GM23248 (cell line): Measurements from ENCODE around the gene BZW1. TPM values are rescaled to one million over a fixed set of nuclear protein-coding genes. Genes with fewer than 3 reads are reported as not detected.

Experiments used
- DNase-seq: peaks from one replicate; pipeline ENCODE4 v3.0.0-alpha.2; 2015
- H2AFZ ChIP-seq: fragments of 200-600 bp; sonication (generic); 2 replicates; pipeline ENCODE4 v1.6.1; 2016; ENCODE audit warnings: antibody characterized with exemption
- H3F3A ChIP-seq: fragments of 200-600 bp; sonication (generic); 2 replicates; pipeline ENCODE4 v1.6.1; 2016; ENCODE audit warnings: mild to moderate bottlenecking, antibody characterized with exemption, mixed run types; ENCODE audit not compliant: insufficient read depth
- H3K27ac ChIP-seq: fragments of 200-600 bp; sonication (generic); 2 replicates; pipeline ENCODE4 v1.5.1; 2016; ENCODE audit warnings: mild to moderate bottlenecking
- H3K27me3 ChIP-seq: fragments of 200-600 bp; sonication (generic); replicated peaks from 2 replicates; pipeline ENCODE4 v1.6.1; 2016; ENCODE audit warnings: mild to moderate bottlenecking; ENCODE audit not compliant: insufficient read depth
- H3K36me3 ChIP-seq: fragments of 200-600 bp; sonication (generic); 2 replicates; pipeline ENCODE4 v1.6.1; 2016; ENCODE audit warnings: low read depth, mild to moderate bottlenecking
- H3K4me1 ChIP-seq: fragments of 200-600 bp; sonication (generic); 2 replicates; pipeline ENCODE4 v1.6.1; 2016; ENCODE audit warnings: mild to moderate bottlenecking; ENCODE audit not compliant: insufficient read depth
- H3K4me2 ChIP-seq: fragments of 200-600 bp; sonication (generic); one replicate; pipeline ENCODE4 v1.6.1; 2016; ENCODE audit warnings: mild to moderate bottlenecking; ENCODE audit not compliant: unreplicated experiment
- H3K4me3 ChIP-seq: fragments of 200-600 bp; sonication (generic); 2 replicates; pipeline ENCODE4 v1.5.1; 2016; ENCODE audit warnings: mild to moderate bottlenecking
- H3K79me2 ChIP-seq: fragments of 200-600 bp; sonication (generic); 2 replicates; pipeline ENCODE4 v1.6.1; 2016; ENCODE audit warnings: mild to moderate bottlenecking; ENCODE audit not compliant: insufficient read depth
- H3K9ac ChIP-seq: fragments of 200-600 bp; sonication (generic); 2 replicates; pipeline ENCODE4 v1.6.1; 2016; ENCODE audit warnings: mild to moderate bottlenecking
- H3K9me2 ChIP-seq: fragments of 200-600 bp; sonication (generic); 2 replicates; pipeline ENCODE4 v1.6.1; 2016; ENCODE audit warnings: mixed run types, mild to moderate bottlenecking, moderate library complexity; ENCODE audit not compliant: insufficient read depth
- H3K9me3 ChIP-seq: fragments of 200-600 bp; sonication (generic); one replicate; pipeline ENCODE4 v1.6.1; 2017; ENCODE audit warnings: low read depth
- H4K20me1 ChIP-seq: fragments of 200-600 bp; sonication (generic); 2 replicates; pipeline ENCODE4 v1.6.0; 2016; ENCODE audit not compliant: insufficient read depth
- EZH2 ChIP-seq: fragments of 200-600 bp; sonication (generic); IDR thresholded peaks from 2 replicates; pipeline ENCODE4 v1.6.1; 2018; ENCODE audit warnings: antibody characterized with exemption, mild to moderate bottlenecking; ENCODE audit not compliant: insufficient read depth, poor library complexity, severe bottlenecking
- EZH2phosphoT487 ChIP-seq: fragments of 200-600 bp; sonication (generic); IDR thresholded peaks from 2 replicates; pipeline ENCODE4 v1.6.1; 2018; ENCODE audit warnings: antibody characterized with exemption, moderate library complexity, mild to moderate bottlenecking, low read depth; ENCODE audit not compliant: insufficient read depth
- whole genome bisulfite sequencing, 2 experiments: methylation state at CpG; one replicate each; pipeline ENCODE4 v1.1.6; 2015 to 2017; ENCODE audit warnings: low lambda C conversion rate in 2 of 2, low coverage in 1 of 2; ENCODE audit errors: missing lambda C conversion rate in 2 of 2; 5-methylcytosine and 5-hydroxymethylcytosine counted together
- in situ Hi-C: fragments of 300-500 bp; cut with MboI; formaldehyde crosslinking; loops from 2 replicates; pipeline ENCODE4 v1.15.0; 2020
- polyA plus RNA-seq: library from polyadenylated mRNA; unstranded; fragments of >200 nt; fragmentation: Nextera tagmentation; extraction: Ambion mirVana; gene quantifications from 2 replicates; pipeline ENCODE4 v1.2.1, GENCODE V29; 2016
- total RNA-seq: library from RNA; depleted of rRNA; stranded (reverse); fragments of >200 nt; shearing (Covaris generic); gene quantifications from 2 replicates; pipeline ENCODE4 v1.2.3, GENCODE V29; 2014

Gene BZW1
- total and polyA plus RNA-seq, 2 experiments from 2014 or later = 365 to 596 TPM

DNA sequence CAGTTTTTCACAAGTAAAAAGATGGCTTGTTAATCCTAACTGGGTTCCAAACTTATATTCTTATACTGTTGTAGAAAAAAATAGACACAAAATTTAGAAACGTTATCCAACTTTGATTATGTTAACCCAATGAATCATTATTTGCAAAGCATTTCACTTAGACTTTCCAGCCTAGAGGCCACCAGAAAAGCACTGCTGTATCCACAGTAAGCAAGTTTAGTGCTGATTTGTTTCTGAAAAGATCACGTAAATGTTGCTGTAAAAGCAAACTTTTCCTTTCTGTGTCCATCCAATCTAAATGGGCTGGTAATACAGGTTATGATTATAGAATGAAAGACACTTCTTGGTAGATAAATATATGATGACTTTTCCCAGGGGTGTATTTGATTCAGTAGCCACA lies 17.6 kb upstream of the BZW1 start:
- Histone ChIP-seq H2AFZ (no peak overlapping the region), H3K4me2 (no peak overlapping the region), H3K36me3 (no peaks in the 10 kb centered on the region), H3K9me3 (no peaks in the 10 kb centered on the region), H3K9me2 (no peaks in the 10 kb centered on the region), H3K4me1 (peaks cover 8% of the 10 kb centered on the region), H3K9ac (no peak overlapping the region), H4K20me1 (no peaks in the 10 kb centered on the region), H3K27me3 (no peaks in the 10 kb centered on the region), H3F3A (no peaks in the 10 kb centered on the region; the same call in 1 of the 2 replicates), H3K27ac (no peak overlapping the region), H3K4me3 (no peak overlapping the region), H3K79me2 (no peaks in the 10 kb centered on the region)
- in situ Hi-C loops = no loop called here
- WGBS, 2 experiments = 82 to 88% methylated on average over 2 of the region's 2 CpGs
- TF ChIP-seq EZH2 (no peak), EZH2phosphoT487 (no peak)
- no peak for DNase-seq

DNA sequence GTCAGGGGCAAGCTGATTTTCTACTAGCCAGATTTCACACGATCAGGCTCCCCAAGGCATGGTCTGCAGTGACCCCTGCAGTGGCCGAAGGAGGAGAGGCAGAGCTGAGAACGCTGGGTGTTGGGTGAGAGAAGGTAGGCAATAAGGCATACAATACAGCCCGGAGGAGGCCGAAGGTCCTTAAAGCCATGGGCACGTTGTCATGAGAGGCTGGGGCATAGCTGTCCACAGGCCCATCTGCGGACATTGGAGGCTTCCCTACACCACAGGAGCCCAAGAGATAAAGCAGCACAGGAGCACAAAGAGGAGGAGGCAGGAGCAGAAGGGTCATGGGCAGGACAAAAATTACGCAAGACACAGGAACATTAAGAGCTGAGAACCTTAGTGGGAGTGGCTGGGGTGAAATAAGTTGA lies 16.7 kb upstream of the BZW1 start:
- no peaks in the 10 kb centered on the region for H3K27me3 ChIP-seq
- peaks cover 8% of the 10 kb centered on the region for H3K4me1 ChIP-seq
- H3K36me3 ChIP-seq = no peaks in the 10 kb centered on the region
- H4K20me1 ChIP-seq = no peaks in the 10 kb centered on the region
- H3K27ac ChIP-seq = no peak overlapping the region
- H3K9me3 ChIP-seq = no peaks in the 10 kb centered on the region
- TF ChIP-seq EZH2 (no peak), EZH2phosphoT487 (no peak)
- peak; percentile 34 for DNase-seq
- no peaks in the 10 kb centered on the region for H3K79me2 ChIP-seq
- no peak overlapping the region for H3K9ac ChIP-seq
- WGBS, 2 experiments = 59 to 65% methylated on average over 8 of the region's 8 CpGs
- H3K4me3 ChIP-seq = no peak overlapping the region
- no peaks in the 10 kb centered on the region; the same call in 1 of the 2 replicates for H3F3A ChIP-seq
- H2AFZ ChIP-seq = peak overlapping the region; percentile 40
- H3K4me2 ChIP-seq = no peak overlapping the region
- in situ Hi-C loops = no loop called here
- no peaks in the 10 kb centered on the region for H3K9me2 ChIP-seq

DNA sequence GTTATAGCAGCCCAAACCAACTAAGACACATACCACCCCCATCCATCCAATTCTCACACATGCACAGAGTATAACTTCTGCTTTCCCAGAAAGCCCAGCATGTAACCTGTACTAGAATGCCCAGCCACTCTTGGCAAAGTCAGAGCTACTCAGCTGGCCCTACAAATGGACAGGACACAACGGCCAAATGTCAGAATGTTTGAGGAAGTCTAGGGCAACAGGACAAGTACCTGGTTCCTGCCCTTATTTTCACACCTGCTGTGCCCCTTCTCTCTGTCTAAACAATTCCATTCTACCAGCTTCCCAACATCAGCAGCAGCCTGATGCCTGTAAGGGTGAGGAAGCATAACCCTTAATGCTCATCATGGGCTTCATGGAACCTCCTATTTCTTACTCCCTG lies 15.1 kb upstream of the BZW1 start:
- Histone ChIP-seq H3K27me3 (no peaks in the 10 kb centered on the region), H3K9me2 (no peaks in the 10 kb centered on the region), H3K4me2 (no peak overlapping the region), H3K9me3 (no peaks in the 10 kb centered on the region), H2AFZ (peak overlapping the region; percentile 9; the same call in 1 of the 2 replicates), H4K20me1 (no peaks in the 10 kb centered on the region), H3F3A (no peaks in the 10 kb centered on the region; the same call in 1 of the 2 replicates), H3K27ac (no peak overlapping the region), H3K4me1 (peaks cover 8% of the 10 kb centered on the region), H3K36me3 (no peaks in the 10 kb centered on the region), H3K79me2 (no peaks in the 10 kb centered on the region), H3K9ac (no peak overlapping the region), H3K4me3 (no peak overlapping the region)
- WGBS, 2 experiments = 60 to 67% methylated on average over 1 of the region's 1 CpG
- DNase-seq = no peak
- in situ Hi-C loops = no loop called here
- TF ChIP-seq EZH2 (no peak), EZH2phosphoT487 (no peak)

DNA sequence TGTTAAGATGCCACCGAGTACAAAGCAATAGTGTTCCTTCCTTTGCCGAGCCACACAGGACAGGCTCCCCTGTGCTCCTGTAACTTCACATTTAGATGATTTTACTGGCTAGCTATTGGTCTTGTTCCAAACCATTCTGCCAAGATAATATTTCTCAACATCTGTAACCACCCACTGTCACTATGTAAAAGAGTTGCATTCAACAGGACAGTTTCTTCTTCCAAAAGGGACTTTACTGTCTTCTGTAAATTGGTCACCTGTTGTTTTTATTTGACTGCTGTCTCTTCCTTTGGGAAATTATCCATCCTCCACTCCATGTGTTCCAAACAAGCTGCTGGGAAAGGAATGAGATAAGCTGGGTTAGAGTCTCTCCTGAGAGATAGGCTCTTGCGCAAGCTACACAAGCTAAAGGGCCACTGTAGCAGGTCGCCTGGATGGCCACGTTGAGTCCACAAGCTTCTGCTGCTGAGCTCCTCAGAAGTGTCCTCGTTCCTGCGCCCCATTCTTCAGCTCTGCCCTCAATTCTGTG lies 14.4 kb upstream of the BZW1 start:
- no peak overlapping the region for H3K27ac ChIP-seq

DNA sequence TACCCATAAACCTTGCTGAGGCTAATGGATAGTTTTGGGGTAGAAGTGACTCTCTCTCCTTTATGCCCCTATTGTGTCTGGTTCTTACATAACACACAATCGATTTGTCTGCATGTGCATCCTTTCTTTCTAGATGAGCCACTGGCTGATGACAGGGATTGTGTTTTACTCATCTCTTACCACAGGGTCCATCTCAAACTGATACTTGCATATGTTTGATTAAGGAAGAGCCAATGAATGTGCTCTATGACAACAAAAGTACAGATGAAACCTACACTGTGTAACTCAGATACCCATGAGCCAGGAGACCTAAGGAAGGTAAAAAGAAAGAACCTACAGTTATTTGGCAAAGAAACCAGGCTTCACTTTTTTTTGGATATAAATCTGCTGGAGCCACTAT lies 13.2 kb upstream of the BZW1 start:
- no peak overlapping the region for H3K4me2 ChIP-seq
- TF ChIP-seq EZH2 (no peak), EZH2phosphoT487 (no peak)
- peaks cover 8% of the 10 kb centered on the region for H3K4me1 ChIP-seq
- H3K9me2 ChIP-seq = no peaks in the 10 kb centered on the region
- no peaks in the 10 kb centered on the region for H4K20me1 ChIP-seq
- no peak for DNase-seq
- H3K36me3 ChIP-seq = no peaks in the 10 kb centered on the region
- no peaks in the 10 kb centered on the region for H3K27me3 ChIP-seq
- H3K79me2 ChIP-seq = no peaks in the 10 kb centered on the region
- no peaks in the 10 kb centered on the region; the same call in 1 of the 2 replicates for H3F3A ChIP-seq
- no peak overlapping the region for H3K27ac ChIP-seq
- 82 to 100% methylated on average over 1 of the region's 1 CpG for WGBS, 2 experiments
- H2AFZ ChIP-seq = no peak overlapping the region
- H3K4me3 ChIP-seq = no peak overlapping the region
- in situ Hi-C loops = no loop called here
- no peaks in the 10 kb centered on the region for H3K9me3 ChIP-seq
- H3K9ac ChIP-seq = no peak overlapping the region

More for the DNA sequence above, 14.4 kb upstream of the BZW1 start:
- TF ChIP-seq EZH2phosphoT487 (no peak), EZH2 (no peak)
- Histone ChIP-seq H3K9me3 (no peaks in the 10 kb centered on the region), H3K9me2 (no peaks in the 10 kb centered on the region), H3K4me2 (no peak overlapping the region), H2AFZ (peak overlapping the region; percentile 9; the same call in 1 of the 2 replicates), H3K9ac (no peak overlapping the region), H3K79me2 (no peaks in the 10 kb centered on the region), H3F3A (no peaks in the 10 kb centered on the region; the same call in 1 of the 2 replicates), H4K20me1 (no peaks in the 10 kb centered on the region), H3K27me3 (no peaks in the 10 kb centered on the region), H3K4me3 (no peak overlapping the region), H3K36me3 (no peaks in the 10 kb centered on the region), H3K4me1 (peaks cover 8% of the 10 kb centered on the region)
- in situ Hi-C loops = no loop called here
- WGBS, 2 experiments = 63 to 65% methylated on average over 7 of the region's 7 CpGs
- peak; percentile 53 for DNase-seq
